NB4 (cell line): ENCODE data around the gene PARP2.

ENCODE experiments used
- CTCF ChIP-seq: IDR thresholded peaks from one replicate; pipeline ENCODE4 v1.5.1; 2012; ENCODE audit warnings: low read depth, low read length
- TF ChIP-seq, protein P1 (sequence below): IDR thresholded peaks from 2 replicates; pipeline ENCODE4 v1.6.1; 2011; ENCODE audit warnings: low read depth, low read length

- no peak for TF ChIP-seq CTCF
- TF ChIP-seq, protein P1, sequence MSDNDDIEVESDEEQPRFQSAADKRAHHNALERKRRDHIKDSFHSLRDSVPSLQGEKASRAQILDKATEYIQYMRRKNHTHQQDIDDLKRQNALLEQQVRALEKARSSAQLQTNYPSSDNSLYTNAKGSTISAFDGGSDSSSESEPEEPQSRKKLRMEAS = no peak
These were observed 1.8 kb upstream of the PARP2 start for GRCh38 chr14:20341646-20342045.
